Uterus (tissue), 2 donors: ENCODE results near the gene KRT28.

Source experiments
- CTCF ChIP-seq, 4 experiments: fragments of 200-600 bp in 2 of 4; fragments of 450-650 bp in 2 of 4; sonication (generic) in 2 of 4; IDR thresholded peaks; one replicate each; pipeline ENCODE4 v1.5.1; 2016 to 2019; ENCODE audit warnings: antibody characterized with exemption in 4 of 4, mild to moderate bottlenecking in 2 of 4, moderate library complexity in 1 of 4
- POLR2A ChIP-seq, 2 donors: fragments of 450-650 bp; IDR thresholded peaks; one replicate each; pipeline ENCODE4 v1.6.1; 2016; ENCODE audit warnings: antibody characterized with exemption in 2 of 2, mild to moderate bottlenecking in 1 of 2, moderate library complexity in 1 of 2

DNA sequence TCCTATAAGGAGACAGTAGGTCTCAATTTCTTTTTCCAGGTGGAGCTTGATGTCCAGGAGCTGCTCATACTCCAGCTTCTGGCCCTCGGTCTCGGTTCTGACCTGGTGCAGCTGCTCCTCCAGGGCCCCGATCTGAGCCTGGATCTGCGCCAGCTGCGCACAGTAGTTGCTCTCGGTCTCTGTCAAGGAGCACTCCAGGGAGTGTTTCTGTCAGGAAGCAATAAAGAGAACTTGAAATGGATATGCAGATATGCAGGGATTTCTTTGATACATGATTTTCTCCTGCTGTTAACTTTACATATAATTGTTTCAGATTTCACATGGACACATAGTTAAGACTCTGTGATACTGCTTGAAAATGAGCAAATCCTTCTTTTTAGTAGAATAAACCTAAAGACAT is 49.4 kb downstream of the KRT28 start:
- TF ChIP-seq CTCF (IDR thresholded peaks at IDR 0.05) (no peak), POLR2A (IDR thresholded peaks at IDR 0.05) (no peak)
